Activated CD8-positive, alpha-beta T cell treated with anti-CD3 and anti-CD28 coated beads, Interleukin-2, amount 10 ng/mL, durations not matched to agents 7 days and 5 days (primary cell): Measurements from ENCODE around the gene DLG3. TPM values are rescaled to one million over a fixed set of nuclear protein-coding genes. Genes with fewer than 3 reads are reported as not detected.

Experiments
- ATAC-seq: fragments of 150-1000 bp; cut with Tn5 transposase; one replicate; pipeline ENCODE4 v1.10.0; 2021; ENCODE audit warnings: moderate library complexity
- CTCF ChIA-PET: fragments of 350-600 bp; sonication (Branson Sonifier 250); formaldehyde crosslinking; loops from one replicate; lab custom pipeline; 2021; ENCODE audit warnings: antibody characterized with exemption; lab: Charles Lee
- POLR2A ChIA-PET: fragments of 350-600 bp; sonication (Branson Sonifier 250); formaldehyde crosslinking; loops from one replicate; lab custom pipeline; 2021; ENCODE audit warnings: antibody characterized with exemption; lab: Charles Lee
- DNase-seq: peaks from one replicate; pipeline ENCODE4 v3.0.0-alpha.2; 2020
- H3K27ac Mint-ChIP-seq: one replicate; pipeline ENCODE4 v1.8.0; 2021; ENCODE audit warnings: mild to moderate bottlenecking, mixed read lengths
- H3K27me3 Mint-ChIP-seq: one replicate; pipeline ENCODE4 v1.8.0; 2021; ENCODE audit warnings: low read depth, mixed read lengths
- H3K36me3 Mint-ChIP-seq: one replicate; pipeline ENCODE4 v1.8.0; 2021; ENCODE audit warnings: low read depth, mixed read lengths
- H3K4me1 Mint-ChIP-seq: one replicate; pipeline ENCODE4 v1.8.0; 2021; ENCODE audit warnings: low read depth, mixed read lengths
- H3K4me3 Mint-ChIP-seq: one replicate; pipeline ENCODE4 v1.8.0; 2021; ENCODE audit warnings: mild to moderate bottlenecking, mixed read lengths
- H3K9me3 Mint-ChIP-seq: one replicate; pipeline ENCODE4 v1.8.0; 2022; ENCODE audit warnings: mixed read lengths; ENCODE audit not compliant: insufficient read depth
- total RNA-seq, 2 experiments: library from RNA; stranded (reverse); gene quantifications; one replicate each; pipeline ENCODE4 v1.2.3, GENCODE V29; 2021

Gene DLG3
- total RNA-seq, 2 experiments from 2014 or later = 22.8 to 24.6 TPM

GRCh38 chrX:70439016-70439415, 5.6 kb upstream of the DLG3 start:
- no peaks in the 10 kb centered on the region for H3K36me3 Mint-ChIP-seq
- peaks cover 37% of the 10 kb centered on the region for H3K27me3 Mint-ChIP-seq
- DNase-seq = no peak
- CTCF ChIA-PET = no interaction called here
- peaks cover 36% of the 10 kb centered on the region for H3K4me1 Mint-ChIP-seq
- H3K27ac Mint-ChIP-seq = peak overlapping the region; percentile 52
- POLR2A ChIA-PET = no interaction called here
- no peak overlapping the region for H3K4me3 Mint-ChIP-seq
- H3K9me3 Mint-ChIP-seq = no peaks in the 10 kb centered on the region
- ATAC-seq = peak; percentile 46

DNA sequence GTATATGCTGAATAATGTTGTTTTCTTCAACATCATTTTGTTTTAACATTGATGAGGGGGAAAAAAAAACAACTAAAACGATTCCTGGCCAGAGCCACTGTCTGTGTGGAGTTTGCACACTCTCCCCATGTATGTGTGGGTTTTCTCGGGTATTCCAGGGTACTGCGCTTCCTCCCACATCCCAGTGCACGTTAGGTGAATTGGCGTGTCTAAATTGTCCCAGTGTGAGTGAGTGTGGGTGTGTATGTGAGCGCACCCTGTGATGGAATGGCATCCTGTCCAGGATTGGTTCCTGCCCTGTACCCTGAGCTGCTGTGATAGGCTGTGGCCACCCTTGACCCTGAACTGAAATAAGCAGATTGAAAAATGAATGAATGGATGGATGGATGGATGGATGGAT, 2.4 kb upstream of the DLG3 start:
- POLR2A ChIA-PET = no interaction called here
- Mint-ChIP-seq H3K4me1 (peaks cover 23% of the 10 kb centered on the region), H3K4me3 (no peak overlapping the region), H3K36me3 (no peaks in the 10 kb centered on the region), H3K27ac (no peak overlapping the region), H3K9me3 (no peaks in the 10 kb centered on the region), H3K27me3 (peaks cover 51% of the 10 kb centered on the region)
- CTCF ChIA-PET = interaction anchor here (1.0 to 1.2 kb wide), 2 partner anchors 8 to 10 kb away, joined by 4 to 10 read pairs; no protein-coding TSS in a partner anchor
- ATAC-seq (no peak), DNase-seq (no peak)

- Mint-ChIP-seq H3K4me3 (no peak overlapping the region), H3K4me1 (peaks cover 3% of the 10 kb centered on the region), H3K36me3 (no peaks in the 10 kb centered on the region), H3K27ac (no peak overlapping the region), H3K27me3 (peaks cover 42% of the 10 kb centered on the region), H3K9me3 (no peaks in the 10 kb centered on the region)
- CTCF ChIA-PET = interaction anchor here (0.6 to 1.1 kb wide), 3 partner anchors 9 to 220 kb away, joined by 3 to 4 read pairs (median 3); no protein-coding TSS in a partner anchor
- POLR2A ChIA-PET = interaction anchor here (0.9 to 1.1 kb wide), 2 partner anchors 9 to 11 kb away, joined by 3 read pairs; no protein-coding TSS in a partner anchor
- DNase-seq = no peak
- peak; percentile 59 for ATAC-seq
These were observed 466 bp downstream of the DLG3 start for GRCh38 chrX:70444946-70445656.

DNA sequence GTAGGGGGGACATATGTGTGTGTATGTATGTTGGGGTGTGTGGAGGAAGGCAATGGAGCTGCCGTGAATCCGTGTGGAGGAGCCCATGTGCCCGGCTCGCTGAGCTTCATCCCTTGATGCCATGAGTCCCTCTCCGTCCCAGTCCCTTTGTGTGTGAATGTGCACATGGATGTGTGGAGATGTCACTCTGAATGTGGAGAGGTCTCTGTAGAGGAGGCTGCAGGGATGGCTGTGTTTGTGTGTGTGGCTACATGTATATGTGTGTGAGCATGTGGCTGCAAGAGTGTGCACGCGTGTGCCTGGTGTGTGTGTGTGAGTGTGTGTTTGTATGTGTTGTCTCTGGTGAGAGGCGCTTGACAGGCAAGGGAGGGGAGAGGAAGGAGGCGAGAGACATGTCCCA, 1.3 kb downstream of the DLG3 start:
- no peaks in the 10 kb centered on the region for H3K9me3 Mint-ChIP-seq
- no peaks in the 10 kb centered on the region for H3K36me3 Mint-ChIP-seq
- peaks cover 36% of the 10 kb centered on the region for H3K27me3 Mint-ChIP-seq
- no peak for DNase-seq
- H3K4me3 Mint-ChIP-seq = no peak overlapping the region
- no peaks in the 10 kb centered on the region for H3K4me1 Mint-ChIP-seq
- POLR2A ChIA-PET = interaction anchor here (0.9 kb wide), 1 partner anchor 10 kb away, joined by 3 read pairs; no protein-coding TSS in a partner anchor
- no peak for ATAC-seq
- CTCF ChIA-PET = no interaction called here
- H3K27ac Mint-ChIP-seq = no peak overlapping the region

- Mint-ChIP-seq H3K4me1 (peaks cover 4% of the 10 kb centered on the region), H3K9me3 (no peaks in the 10 kb centered on the region), H3K27ac (no peak overlapping the region), H3K27me3 (peaks cover 32% of the 10 kb centered on the region), H3K4me3 (no peak overlapping the region), H3K36me3 (no peaks in the 10 kb centered on the region)
- ATAC-seq (no peak), DNase-seq (no peak)
- CTCF ChIA-PET = interaction anchor here (1.6 kb wide), 1 partner anchor 218 kb away, joined by 3 read pairs; no protein-coding TSS in a partner anchor
- POLR2A ChIA-PET = interaction anchor here (0.9 kb wide), 1 partner anchor 10 kb away, joined by 3 read pairs; no protein-coding TSS in a partner anchor
These were observed 2.0 kb downstream of the DLG3 start for GRCh38 chrX:70446380-70447350.

DNA sequence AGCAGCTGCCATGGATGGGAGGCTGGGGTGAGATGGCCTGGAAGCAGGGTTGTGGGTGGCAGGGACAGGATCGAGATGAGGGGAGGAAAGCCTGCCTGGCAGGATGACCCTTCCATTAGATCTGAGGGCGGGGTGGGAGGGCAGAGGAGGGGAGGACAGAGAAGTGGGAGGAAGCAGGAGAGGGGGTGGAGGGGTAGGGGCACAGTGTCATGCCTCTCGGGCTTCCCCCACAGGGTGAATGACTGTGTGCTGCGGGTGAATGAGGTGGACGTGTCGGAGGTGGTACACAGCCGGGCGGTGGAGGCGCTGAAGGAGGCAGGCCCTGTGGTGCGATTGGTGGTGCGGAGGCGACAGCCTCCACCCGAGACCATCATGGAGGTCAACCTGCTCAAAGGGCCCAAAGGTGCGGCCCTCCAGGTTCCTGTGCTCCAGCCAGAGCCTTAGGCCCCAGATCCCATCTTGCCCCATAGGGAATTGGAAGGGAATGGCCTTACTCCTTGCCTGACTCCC, 4.9 kb downstream of the DLG3 start:
- no peak overlapping the region for H3K4me3 Mint-ChIP-seq
- ChIA-PET POLR2A (no interaction called here), CTCF (no interaction called here)
- H3K4me1 Mint-ChIP-seq = peaks cover 29% of the 10 kb centered on the region
- no peaks in the 10 kb centered on the region for H3K36me3 Mint-ChIP-seq
- H3K9me3 Mint-ChIP-seq = no peaks in the 10 kb centered on the region
- DNase-seq (no peak), ATAC-seq (no peak)
- no peak overlapping the region for H3K27ac Mint-ChIP-seq
- H3K27me3 Mint-ChIP-seq = peaks cover 10% of the 10 kb centered on the region

DNA sequence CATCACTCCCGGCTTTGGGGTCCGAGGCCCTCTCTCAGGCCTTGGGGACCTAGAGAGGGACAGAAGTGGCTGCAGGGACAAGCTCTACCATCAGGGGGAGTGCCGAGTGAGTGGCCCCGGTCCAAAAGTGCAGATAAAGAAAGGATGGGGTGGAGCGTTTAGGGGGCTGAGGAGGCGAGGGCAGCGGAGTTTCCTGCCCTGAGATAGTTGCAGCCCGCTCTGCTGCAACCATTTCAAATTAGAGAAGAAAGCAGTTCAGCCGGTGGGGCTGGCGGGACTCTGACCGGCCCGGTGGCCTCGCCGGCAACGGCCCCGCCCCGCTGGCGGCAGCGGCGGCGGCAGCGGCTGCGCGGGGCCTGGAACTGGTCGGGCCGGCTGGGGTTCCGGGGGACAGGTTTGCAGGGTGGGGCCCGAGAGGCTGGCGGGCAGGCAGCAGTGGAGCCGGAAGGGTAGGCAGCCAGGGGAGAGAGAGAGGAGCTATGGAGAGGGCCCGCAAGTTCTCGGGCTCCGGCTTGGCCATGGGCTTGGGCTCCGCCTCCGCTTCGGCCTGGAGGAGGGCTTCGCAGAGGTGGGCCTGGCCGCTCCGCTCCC, 7.6 kb downstream of the DLG3 start:
- peak overlapping the region; percentile 79 for H3K4me3 Mint-ChIP-seq
- DNase-seq = peak; percentile 71
- peaks cover 6% of the 10 kb centered on the region for H3K36me3 Mint-ChIP-seq
- no peaks in the 10 kb centered on the region for H3K27me3 Mint-ChIP-seq
- CTCF ChIA-PET = interaction anchor here (1.0 to 2.7 kb wide), 7 partner anchors 8 to 227 kb away, joined by 3 to 14 read pairs (median 8); no protein-coding TSS in a partner anchor
- no peaks in the 10 kb centered on the region for H3K9me3 Mint-ChIP-seq
- peaks cover 43% of the 10 kb centered on the region for H3K4me1 Mint-ChIP-seq
- ATAC-seq = peak; percentile 42
- H3K27ac Mint-ChIP-seq = peak overlapping the region; percentile 87
- POLR2A ChIA-PET = interaction anchor here (0.6 to 0.7 kb wide), 2 partner anchors 16 to 200 kb away, joined by 3 to 4 read pairs; no protein-coding TSS in a partner anchor

DNA sequence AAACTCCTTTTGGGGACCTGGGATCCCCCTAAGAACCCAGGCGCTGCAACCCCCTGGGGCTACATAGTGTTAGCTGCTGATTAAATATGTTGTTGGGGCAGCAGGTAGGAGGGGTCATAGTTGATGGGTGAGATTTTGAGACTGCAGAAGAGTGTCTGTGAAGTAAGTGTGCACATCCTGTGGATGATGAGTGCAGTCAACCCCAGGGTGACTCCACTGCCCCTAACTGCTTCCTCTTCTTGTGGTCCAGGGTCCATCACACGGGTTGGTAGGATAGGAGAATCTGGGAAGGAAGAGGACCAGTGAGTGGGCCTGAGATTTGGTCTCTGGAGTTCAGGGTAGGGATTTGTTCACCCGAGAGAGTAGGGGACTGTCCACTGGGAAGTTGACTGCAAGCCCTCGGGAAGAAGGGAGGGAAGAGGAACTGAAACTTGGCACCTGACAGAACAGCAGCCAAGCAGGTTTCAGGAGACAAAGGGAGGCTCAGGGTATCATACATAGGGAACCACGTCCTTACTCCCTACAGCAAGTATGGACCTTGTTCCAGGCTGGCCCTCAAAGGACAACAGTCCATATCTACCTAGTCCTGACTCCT, 8.5 kb downstream of the DLG3 start:
- DNase-seq (no peak), ATAC-seq (no peak)
- Mint-ChIP-seq H3K4me3 (peak overlapping the region; percentile 79), H3K27me3 (no peaks in the 10 kb centered on the region), H3K4me1 (peaks cover 43% of the 10 kb centered on the region), H3K36me3 (peaks cover 8% of the 10 kb centered on the region), H3K9me3 (no peaks in the 10 kb centered on the region), H3K27ac (peak overlapping the region; percentile 78)
- ChIA-PET CTCF (interaction anchor here (1.5 to 2.7 kb wide), 4 partner anchors 11 to 101 kb away, joined by 4 to 14 read pairs (median 12); no protein-coding TSS in a partner anchor), POLR2A (no interaction called here)

DNA sequence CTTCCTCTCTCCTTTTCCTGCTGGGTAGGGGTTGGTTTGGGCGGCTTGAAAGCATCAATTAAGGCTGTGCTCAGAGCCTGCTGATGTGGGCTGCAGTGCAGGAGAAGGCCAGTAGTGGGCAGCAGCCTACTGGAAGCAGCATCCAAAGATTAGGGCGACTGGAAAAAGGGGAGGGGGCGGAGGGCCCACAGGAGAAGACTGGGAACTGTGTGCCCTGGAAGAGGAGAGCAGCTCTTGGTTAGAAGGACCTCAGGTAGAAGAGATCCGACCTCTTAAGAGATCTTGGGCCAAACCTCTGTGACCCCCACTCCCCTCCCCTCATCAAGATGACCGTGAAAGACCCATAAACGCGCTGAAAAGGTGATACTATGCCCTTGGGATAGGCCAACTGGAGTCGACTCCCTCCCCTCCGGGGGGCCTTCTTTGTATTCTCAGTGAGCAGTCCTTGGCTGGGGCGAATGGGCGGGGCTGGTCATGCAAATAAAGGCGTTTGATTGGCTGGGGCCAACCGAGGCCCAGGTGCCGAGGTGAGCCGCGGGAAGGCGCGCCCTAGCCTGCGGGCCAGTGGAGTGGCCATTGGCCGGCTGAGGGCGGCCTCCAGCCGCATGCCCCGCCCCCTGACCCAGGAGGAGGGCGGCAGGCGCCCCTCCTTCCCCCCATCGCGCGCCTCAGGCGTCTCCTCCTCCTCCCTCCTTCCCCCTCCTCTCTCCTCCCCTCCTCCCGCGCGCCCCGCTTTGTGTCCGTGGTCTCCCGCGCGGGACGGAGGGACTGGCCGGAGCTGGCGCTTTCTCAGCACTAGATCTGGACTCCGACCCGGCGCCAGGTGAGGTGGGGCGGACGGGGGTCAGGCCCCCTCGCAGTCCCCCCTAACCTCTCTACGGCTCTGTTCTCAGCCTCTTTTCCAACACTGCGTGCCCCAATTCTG, 10.1 kb downstream of the DLG3 start:
- Mint-ChIP-seq H3K9me3 (no peaks in the 10 kb centered on the region), H3K4me3 (peak overlapping the region; percentile 79), H3K36me3 (peaks cover 8% of the 10 kb centered on the region), H3K4me1 (peaks cover 43% of the 10 kb centered on the region), H3K27me3 (no peaks in the 10 kb centered on the region), H3K27ac (peak overlapping the region; percentile 87)
- ATAC-seq = peak; percentile 78
- POLR2A ChIA-PET = no interaction called here
- CTCF ChIA-PET = interaction anchor here (1.0 to 2.0 kb wide), 4 partner anchors 19 to 215 kb away, joined by 3 to 7 read pairs (median 5); no protein-coding TSS in a partner anchor
- DNase-seq = peak; percentile 81
